MM.1S (cell line): Measurements from ENCODE around the gene MAP2K7.

ENCODE experiments used
- CTCF ChIP-seq: fragments of 300-600 bp; sonication (generic); IDR thresholded peaks from 2 replicates; pipeline ENCODE4 v1.5.1; 2016; ENCODE audit warnings: antibody characterized with exemption, low read length, mixed read lengths
- EZH2phosphoT487 ChIP-seq: fragments of 300-600 bp; sonication (generic); IDR thresholded peaks from 2 replicates; pipeline ENCODE4 v1.6.1; 2018; ENCODE audit warnings: antibody characterized with exemption, low read length

- TF ChIP-seq CTCF, result no peak
- no peak for TF ChIP-seq EZH2phosphoT487
Observed at GRCh38 chr19:7932276-7932929, 28.7 kb downstream of the MAP2K7 start.
